HG03103 (cell line): ENCODE data around the gene ADCY7.

Experiments
- ATAC-seq: cut with Tn5 transposase; IDR thresholded peaks from one replicate; pipeline ENCODE4 v1.9.1; 2021; ENCODE audit warnings: low read depth; ENCODE audit not compliant: unreplicated experiment

The ADCY7 gene

GRCh38 chr16:50247906-50248608 lies 18.3 kb upstream of the ADCY7 start:
- ATAC-seq, result no peak

DNA sequence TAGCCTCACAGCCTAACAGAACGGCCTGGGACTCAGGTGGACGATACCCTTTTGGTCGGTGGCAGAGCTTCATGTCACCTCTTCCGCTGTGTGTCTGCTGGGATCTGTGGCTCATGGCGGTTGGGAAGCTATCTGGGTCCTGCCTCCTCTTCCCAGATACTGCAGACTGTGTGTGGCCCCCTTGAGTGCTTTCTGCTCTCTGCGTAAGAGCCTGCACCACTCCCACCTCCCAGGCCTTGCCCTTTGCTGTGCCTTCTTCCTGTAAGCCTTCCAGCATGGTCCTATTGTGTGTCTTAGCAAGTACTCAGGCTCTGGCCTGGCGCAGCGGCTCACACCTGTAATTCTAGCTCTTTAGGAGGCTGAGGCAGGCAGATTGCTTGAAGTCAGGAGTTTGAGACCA lies 17.5 kb upstream of the ADCY7 start:
- no peak for ATAC-seq

GRCh38 chr16:50251375-50252081 lies 14.8 kb upstream of the ADCY7 start:
- no peak for ATAC-seq

GRCh38 chr16:50252082-50252611 lies 14.2 kb upstream of the ADCY7 start:
- ATAC-seq, result no peak

DNA sequence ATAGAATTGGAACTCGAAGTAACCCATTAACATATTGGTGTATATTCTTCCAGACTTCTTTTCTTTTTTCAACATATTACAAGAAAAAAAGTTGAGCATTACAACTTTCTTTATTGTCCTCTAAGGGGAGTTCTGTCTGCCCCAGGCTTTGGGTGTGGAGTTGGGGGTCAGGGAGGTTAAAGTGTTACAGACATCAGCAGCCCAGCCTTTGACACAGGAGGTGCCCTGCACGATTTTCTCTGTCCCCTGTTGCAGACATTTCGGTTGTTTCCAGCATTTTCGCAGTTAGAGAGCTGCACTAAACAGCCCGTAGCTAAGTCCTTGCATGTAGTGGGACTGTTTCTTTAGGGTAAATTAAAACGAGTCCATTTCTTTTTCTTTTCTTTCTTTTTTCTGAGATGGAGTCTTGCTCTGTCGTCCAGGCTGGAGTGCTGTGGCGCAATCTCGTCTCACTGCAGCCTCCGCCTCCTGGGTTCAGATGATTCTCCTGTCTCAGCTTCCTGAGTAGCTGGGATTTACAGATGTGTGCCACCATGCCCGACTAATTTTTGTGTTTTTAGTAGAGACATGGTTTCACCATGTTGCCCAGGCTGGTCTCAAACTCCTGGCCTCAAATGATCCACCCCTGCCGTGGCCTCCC lies 13.4 kb upstream of the ADCY7 start:
- ATAC-seq, result no peak

DNA sequence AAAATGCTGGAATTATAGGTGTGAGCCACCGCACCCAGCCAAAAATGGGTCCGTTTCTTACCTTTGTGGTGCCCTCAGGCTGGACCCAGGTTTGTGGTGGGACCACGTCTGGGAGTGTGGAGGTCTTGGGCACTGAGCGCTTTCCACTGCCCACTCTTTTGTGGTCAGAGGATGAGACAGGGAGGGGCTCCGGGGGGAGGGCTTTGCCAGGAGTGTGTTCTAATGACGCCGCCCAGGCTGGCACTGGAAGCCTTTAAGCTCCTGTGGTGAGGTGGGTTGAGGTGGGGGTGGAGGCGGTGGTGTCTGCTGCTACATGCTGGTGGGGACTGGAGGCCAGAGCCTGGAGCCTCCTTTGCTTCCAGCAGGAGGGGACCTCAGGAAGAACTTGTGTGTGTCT lies 12.8 kb upstream of the ADCY7 start:
- no peak for ATAC-seq

GRCh38 chr16:50254072-50254471 lies 12.3 kb upstream of the ADCY7 start:
- no peak for ATAC-seq

DNA sequence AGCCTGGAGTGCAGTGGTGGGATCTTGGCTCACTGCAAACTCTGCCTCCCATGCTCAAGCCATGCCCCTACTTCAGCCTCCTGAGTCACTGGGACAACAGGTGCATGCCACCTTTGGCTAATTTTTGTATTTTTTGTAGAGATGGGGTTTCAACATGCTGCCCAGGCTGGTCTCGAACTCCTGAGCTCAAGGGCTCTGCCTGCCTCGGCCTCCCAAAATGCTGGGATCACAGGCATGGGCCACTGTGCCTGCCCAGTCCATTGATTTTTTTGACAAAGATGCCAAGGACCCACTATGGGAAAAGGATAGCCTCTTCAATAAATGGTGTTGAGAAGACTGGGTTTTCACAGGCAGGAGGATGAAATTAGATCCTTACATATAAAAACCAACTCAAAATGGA lies 10.8 kb upstream of the ADCY7 start:
- ATAC-seq, result no peak

GRCh38 chr16:50256604-50257003 lies 9.7 kb upstream of the ADCY7 start:
- no peak for ATAC-seq

GRCh38 chr16:50257876-50258275 lies 8.5 kb upstream of the ADCY7 start:
- no peak for ATAC-seq

GRCh38 chr16:50259334-50260205 lies 6.8 kb upstream of the ADCY7 start:
- ATAC-seq, result no peak

GRCh38 chr16:50260206-50261159 lies 5.9 kb upstream of the ADCY7 start:
- no peak for ATAC-seq

DNA sequence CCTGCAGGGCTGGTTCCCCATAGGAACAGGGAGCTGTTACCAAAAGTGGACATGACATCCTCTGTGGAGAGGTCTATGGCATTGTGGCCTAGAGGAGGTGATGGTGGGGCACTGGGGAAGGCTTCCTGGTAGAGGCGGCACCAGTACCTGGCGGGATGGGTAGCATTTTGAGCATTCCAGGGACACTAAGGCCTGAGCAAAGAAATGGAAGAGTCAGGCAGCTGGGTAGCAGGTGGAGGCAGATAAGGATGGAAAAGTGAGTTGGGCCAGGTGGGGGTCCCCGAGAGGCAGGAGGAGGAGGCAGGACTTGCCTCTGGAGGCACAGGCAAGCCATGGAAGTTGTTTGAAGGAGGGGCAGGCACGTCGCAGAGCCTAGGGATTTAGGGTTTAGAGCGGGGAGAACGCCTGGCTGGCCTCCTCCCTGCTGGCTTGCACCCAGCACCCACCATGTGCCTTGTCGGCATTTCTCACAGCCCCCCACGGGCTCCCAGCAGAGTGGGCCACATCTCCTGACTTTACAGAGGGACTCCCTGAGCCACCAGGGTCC lies 5.1 kb upstream of the ADCY7 start:
- ATAC-seq, result no peak

DNA sequence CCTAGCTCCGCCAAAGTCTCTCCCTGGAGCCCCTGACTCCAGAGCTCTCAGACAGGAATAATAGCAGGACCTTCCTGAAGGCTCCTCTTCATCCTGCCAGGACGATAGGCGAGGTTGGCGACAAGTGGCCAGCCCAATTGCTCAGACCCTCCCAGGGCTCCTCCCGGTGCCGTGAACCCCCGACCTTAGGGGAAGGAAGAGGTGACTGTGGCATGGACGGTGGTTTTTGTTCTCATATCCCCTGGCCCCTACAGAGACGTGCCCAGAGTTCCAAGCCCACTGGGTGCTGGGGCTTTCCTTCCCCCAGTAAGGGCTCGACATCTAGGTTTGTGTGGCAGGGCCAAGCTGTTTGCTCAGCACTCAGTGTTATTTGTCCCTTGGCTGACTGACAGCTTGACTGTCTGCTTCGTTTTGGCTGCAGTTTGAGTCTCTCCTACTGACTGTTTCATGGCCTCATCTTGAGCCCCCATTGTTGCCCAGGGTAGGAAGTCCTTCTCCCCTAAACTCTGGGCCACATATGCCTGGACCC lies 4.6 kb upstream of the ADCY7 start:
- no peak for ATAC-seq

- ATAC-seq, result no peak
Observed at GRCh38 chr16:50263060-50263909, 3.1 kb upstream of the ADCY7 start.

GRCh38 chr16:50263940-50264929 lies 2.1 kb upstream of the ADCY7 start:
- ATAC-seq, result no peak

- no peak for ATAC-seq
Observed at GRCh38 chr16:50265260-50265659, 1.1 kb upstream of the ADCY7 start.
